T follicular helper cell (primary cell): ENCODE data around the gene HORMAD2.

ENCODE experiments used
- DNase-seq: peaks from one replicate; pipeline ENCODE4 v3.0.0-alpha.2; 2020; ENCODE audit warnings: low read depth
- total RNA-seq, 2 experiments: gene quantifications; one replicate each; lab custom pipeline; 2026; lab: John Stamatoyannopoulos, UW

The HORMAD2 gene
- total RNA-seq, result 0 reads per million in 2 experiments

DNA sequence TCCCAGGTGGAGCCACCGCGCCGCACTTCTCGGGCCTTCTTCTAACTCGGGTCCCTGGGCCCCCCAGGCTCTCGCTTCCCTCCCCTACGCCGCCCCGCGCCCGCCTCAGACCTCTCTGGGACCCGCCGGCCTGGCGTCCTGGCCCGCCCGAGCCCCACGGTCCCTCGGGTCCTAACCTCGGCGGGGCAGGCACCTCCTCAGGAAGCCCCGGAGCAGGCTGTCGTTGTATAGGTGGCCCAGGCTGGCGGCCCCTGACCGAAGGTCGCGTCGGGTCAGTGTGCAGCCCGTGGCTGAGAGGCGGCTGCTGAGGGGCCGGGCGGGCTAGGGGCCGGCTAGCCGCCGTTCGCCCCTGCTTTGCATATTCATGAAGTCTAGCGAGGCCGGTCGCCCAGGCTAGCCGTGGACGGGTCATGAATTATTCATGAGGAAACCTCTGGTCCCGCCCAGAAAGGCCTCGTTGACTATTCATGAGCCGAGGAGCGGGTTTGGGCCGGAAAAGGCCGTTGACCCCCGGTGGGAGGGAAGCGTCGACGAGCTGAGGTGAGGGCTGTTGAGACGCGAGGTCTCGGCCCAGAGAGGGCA, at the start of gene HORMAD2:
Gene HORMAD2 (plus strand): TSS at position 513 of the 582 bp plus-strand sequence. CDS start 13,489 bp downstream, outside the sequence.
- no peak for DNase-seq

GRCh38 chr22:30031328-30031727, 48.9 kb upstream of the HORMAD2 start:
- DNase-seq, result no peak

DNA sequence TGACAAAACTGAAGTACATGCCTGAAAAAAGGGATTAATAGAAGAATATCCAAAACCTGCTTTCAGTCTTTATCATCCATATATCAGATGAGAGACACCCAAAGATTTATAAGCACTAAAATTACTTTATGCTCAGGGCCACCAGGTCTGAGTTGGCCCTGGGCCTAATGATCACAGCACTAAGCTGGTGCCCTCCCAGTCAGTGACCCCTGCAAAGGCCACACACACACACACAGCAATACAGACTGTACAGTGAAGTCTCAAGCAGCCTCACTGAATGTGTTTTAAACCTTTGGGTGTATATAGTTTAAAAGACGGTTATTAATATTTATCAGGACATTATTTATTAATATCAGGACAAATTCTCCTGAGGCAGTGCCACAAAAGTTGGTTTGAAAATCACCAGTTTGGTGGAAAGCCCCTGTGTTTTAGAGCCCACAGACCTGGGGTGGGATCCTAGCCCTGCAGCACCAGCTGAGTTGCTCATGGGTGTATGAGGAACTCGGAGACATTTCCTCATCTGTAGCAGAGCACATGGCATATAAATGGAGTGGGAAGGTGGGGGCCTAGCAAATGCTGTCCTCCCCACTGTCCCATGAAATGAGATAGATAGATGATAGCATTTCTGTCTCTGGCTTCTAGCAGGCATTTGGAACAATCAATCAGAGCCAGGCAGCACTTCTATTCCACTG, 48.4 kb upstream of the HORMAD2 start:
- DNase-seq, result no peak

DNA sequence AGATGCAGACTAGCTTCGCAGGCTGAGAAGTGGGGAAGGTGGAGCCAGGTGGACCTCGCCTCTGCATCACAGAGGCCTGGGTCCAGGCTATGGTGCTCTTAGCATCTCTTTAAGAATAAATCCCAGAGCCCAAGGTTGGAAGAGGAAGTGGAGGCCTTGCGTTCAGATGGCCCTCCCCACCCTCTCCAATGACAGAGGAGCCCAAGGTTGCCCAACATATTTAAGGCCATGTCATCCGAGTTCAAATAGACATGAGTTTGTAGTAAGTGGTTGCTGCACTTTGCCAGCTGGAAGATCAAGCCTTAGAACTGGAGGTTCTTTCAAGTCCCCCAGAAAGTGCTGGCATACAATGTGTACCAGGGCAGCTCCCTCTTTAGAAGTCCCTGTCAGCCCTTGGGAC, 47.1 kb upstream of the HORMAD2 start:
- no peak for DNase-seq

- no peak for DNase-seq
Observed at GRCh38 chr22:30033901-30034300, 46.4 kb upstream of the HORMAD2 start.

GRCh38 chr22:30036656-30037055, 43.6 kb upstream of the HORMAD2 start:
- DNase-seq, result no peak

GRCh38 chr22:30038219-30038618, 42.0 kb upstream of the HORMAD2 start:
- no peak for DNase-seq

DNA sequence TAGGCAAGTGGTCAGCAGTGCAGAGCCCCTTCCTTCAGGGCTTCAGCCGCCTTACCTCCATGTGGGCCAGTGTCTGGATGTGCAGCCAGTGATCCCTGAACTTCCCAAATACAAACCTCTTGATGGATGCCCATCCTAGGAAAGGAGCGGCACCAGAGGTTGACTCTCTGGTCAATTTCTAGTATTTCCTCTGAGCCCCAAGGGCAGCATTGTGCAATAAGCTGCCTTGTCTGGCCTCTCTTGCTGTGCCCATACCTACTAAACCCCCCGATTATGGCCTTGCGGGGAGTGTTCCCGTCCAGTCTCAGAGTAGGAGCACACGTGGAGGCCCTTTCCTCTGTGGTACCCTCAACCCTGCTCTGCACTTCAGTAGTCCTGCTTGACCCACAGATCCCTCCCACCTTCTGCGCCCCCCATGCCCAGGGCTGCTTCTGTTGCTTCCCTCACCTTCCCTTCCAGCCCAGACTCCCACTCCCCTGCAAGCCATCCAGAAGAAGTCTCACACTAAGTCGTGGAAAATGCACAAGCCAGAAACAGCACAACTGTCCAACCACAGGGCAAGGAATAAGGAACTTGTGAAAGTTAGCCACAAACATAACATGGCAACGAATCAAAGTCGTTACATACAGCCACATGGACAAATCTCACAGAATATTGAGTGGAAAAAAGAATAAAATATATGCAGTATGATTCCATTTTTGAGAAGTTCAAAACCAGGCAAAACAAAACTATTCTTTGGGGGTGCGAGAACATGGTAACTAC, 39.6 kb upstream of the HORMAD2 start:
- no peak for DNase-seq

- no peak for DNase-seq
Observed at GRCh38 chr22:30041475-30041874, 38.8 kb upstream of the HORMAD2 start.

DNA sequence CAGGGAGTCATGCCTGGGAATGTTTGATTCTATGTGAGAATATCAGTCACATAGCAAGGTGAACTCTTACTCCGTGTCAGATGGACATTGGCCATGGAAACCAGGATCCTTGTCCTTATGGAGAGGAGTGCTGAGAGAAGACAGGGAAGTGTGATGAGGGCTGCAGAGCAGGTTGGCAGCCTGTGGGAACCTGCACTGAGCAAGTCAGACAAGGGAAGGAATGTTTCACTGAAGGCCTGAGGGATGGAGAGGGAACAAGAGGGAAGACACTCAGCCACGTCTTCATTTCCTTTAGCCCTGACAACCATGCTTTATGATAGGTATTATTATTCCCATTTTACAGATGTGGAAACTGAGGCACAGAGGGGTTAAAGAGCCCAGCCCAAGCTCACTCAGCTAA, 38.4 kb upstream of the HORMAD2 start:
- DNase-seq, result no peak

- no peak for DNase-seq
Observed at GRCh38 chr22:30043161-30043560, 37.1 kb upstream of the HORMAD2 start.

GRCh38 chr22:30044369-30044768, 35.9 kb upstream of the HORMAD2 start:
- no peak for DNase-seq

GRCh38 chr22:30044881-30045493, 35.3 kb upstream of the HORMAD2 start:
- DNase-seq, result no peak

- no peak for DNase-seq
Observed at GRCh38 chr22:30045494-30045887, 34.8 kb upstream of the HORMAD2 start.

- DNase-seq, result no peak
Observed at GRCh38 chr22:30045901-30046715, 34.2 kb upstream of the HORMAD2 start.

- DNase-seq, result no peak
Observed at GRCh38 chr22:30046716-30047363, 33.4 kb upstream of the HORMAD2 start.

DNA sequence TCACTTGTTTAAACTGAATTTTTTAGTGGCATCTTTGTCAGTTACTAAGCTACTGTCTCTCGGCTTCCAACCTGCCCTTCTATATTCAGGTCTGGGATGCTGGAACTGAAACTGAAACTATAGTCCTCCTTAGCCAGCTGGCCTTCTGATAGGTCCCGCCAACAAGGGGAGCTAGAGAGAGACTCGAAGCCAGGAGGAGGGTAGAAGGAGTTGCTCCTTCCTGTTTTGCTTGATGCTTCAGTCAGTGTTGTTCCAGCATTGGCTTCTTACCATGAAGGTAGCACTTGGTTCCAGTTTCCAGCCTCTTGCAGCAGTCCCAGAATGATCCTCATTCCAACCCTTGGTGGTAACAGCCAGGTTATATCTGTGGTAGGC, 32.9 kb upstream of the HORMAD2 start:
- DNase-seq, result peak; percentile 4

DNA sequence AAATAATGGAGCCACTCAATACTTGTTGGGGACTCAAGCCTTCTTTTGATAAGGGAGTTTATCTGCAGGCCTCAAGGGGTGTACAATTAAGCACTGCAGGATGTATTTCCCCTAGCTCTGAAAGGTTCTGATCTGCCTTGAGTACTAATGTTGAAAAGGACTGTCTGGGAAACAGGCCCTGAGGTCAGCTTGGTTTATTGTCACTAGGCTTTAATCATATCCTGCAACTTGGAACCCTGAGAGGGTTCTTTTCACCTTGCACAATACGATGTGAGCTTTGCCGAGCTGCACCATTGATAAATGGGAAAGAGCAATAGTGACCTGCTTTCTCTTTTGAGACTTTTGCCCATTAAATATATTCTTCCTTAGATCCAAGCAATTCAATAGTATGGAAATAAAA, 31.6 kb upstream of the HORMAD2 start:
- DNase-seq, result no peak

GRCh38 chr22:30054067-30054763, 26.0 kb upstream of the HORMAD2 start:
- DNase-seq, result no peak

DNA sequence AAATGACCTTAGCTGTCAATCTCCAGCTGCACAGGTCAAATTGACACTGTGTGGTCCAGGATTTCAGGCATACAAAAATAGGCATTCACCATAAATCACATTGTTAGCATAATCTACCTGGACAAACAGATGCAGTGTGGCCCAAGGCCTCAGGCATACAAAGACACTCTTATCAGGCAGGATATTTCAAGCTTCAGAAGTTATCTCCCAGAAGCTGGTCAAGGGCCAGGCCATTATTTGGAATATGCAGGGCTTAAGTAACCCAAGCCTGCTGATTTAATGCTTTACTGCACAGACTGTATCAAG, 25.5 kb upstream of the HORMAD2 start:
- no peak for DNase-seq

- DNase-seq, result no peak
Observed at GRCh38 chr22:30056015-30056414, 24.2 kb upstream of the HORMAD2 start.
